GM18951 (cell line): Measurements from ENCODE around the gene MEI1.
"Not testable (repeated sequence)": the region's sequence is repeated elsewhere in the genome, so short reads cannot be mapped to it uniquely, and the experiment has no call there.

Experiments
- POLR2A ChIP-seq: IDR thresholded peaks from 4 replicates; pipeline ENCODE4 v1.6.1; 2011; ENCODE audit warnings: mild to moderate bottlenecking; ENCODE audit not compliant: insufficient read length, insufficient read depth; ENCODE audit errors: extremely low read depth
- in situ Hi-C: fragments of 300-500 bp; cut with MboI; formaldehyde crosslinking; loops from one replicate; pipeline ENCODE4 v1.12.0; 2022; ENCODE audit warnings: low sequenced_read_pairs, mixed read lengths, inconsistent platforms; ENCODE audit not compliant: unreplicated experiment

MEI1 gene

DNA sequence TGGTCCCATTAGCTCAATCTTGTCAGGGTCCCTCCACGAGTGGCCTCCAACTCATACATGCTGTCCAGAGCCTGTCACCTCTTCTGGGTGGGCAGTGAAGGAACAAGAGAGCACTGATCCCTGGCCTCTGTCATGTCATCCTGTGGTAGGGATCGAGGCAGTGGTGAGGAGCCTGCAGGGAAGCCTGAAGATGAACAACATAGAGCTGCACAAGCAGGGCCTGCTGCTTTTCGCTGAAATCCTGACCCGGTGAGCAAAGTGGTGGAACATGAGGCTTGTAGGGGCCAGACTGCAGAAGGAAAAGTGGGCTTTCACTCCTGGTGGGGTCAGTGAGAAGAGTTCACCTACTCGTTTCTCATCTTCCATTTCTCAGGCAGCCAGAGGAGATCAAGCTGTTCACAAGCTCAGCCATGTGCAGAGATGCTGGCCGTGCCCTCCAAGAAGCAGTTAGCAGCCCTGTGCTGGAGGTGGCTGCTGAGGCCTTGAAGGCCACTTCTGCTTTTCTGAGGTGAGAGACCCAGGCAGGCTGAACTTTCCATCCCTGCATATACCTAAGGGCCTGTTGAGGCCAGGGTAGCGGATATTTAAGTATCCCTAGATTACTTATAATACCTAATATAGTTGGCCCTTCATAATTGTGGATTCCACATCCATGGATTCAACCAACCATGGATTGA, 32.9 kb downstream of the MEI1 start:
- TF ChIP-seq POLR2A, result no peak
- in situ Hi-C loops, result no loop called here

DNA sequence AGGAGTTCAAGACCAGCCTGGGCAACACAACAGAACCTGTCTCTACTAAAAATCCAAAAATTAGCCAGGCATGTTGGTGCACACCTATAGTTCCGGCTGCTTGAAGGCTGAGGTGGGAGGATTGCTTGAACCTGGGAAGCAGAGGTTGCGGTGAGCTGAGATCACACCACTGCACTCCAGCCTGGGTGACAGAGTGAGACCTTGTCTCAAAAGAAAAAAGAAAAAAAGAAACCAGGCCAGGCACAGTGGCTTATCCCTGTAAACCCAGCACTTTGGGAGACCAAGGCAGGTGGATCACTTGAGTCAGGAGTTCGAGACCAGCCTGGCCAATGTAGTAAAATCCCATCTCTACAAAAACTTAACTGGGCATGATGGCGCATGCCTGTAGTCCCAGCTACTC, 33.9 kb downstream of the MEI1 start:
- in situ Hi-C loops, result not testable (repeated sequence)

DNA sequence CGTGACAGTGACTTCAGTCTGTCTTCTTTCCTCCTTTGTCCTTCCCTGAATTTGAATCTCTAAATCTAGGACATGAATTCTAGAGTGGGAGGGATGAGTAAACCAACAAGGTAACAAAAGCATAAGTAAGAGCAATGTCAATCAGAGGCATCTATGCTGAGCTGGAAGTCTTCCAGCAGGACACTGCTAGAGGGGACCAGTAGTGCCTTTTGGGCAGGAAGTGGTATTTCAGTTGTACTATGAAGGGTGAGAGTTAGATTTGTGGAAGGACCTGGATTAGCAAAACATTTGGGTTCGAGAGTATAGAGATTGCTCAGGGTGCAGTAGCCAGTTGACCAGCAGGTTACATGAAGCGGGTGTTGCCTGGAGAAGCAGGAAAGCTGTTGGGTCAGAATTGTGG, 40.3 kb downstream of the MEI1 start:
- TF ChIP-seq POLR2A, result no peak
- in situ Hi-C loops, result no loop called here

DNA sequence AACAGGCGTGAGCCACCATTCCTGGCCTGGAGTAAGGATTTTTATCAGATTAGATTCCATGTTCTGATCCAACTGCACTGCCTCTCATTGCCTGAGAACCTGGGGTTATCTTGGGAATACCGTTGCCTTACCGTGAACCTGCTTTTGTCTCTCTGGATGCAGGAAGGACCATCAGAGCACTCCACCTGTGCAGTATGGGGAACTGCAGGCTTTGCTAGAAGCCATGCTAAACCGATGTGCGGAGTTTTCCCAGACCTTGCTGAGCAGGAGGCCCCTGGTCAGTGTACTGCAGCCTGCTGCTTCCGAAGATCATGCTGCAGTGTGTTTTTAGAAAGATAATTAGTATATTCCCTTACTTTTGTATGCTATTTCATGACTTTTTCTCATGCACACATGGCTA, 43.6 kb downstream of the MEI1 start:
- TF ChIP-seq POLR2A, result no peak
- in situ Hi-C loops, result no loop called here

DNA sequence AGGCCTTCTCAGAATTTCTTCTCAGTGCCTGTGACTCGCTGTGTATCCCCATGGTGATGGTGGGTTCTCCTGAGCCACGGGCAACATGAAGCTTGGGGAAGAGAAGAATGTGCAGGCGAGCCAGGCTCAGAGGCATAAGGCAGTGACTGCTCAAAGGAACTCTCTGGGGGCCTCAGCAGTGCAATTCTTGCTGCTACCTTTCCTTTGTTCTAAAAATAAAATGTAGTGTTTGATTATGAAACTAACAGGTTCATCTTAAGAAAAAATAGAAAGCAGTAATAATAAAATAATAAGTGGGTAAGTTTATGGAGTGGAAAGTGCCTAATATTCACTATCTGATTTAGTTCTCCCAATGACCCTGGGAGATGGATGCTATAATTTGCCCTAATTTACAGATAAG, 46.7 kb downstream of the MEI1 start:
- in situ Hi-C loops, result no loop called here
- TF ChIP-seq POLR2A, result no peak

DNA sequence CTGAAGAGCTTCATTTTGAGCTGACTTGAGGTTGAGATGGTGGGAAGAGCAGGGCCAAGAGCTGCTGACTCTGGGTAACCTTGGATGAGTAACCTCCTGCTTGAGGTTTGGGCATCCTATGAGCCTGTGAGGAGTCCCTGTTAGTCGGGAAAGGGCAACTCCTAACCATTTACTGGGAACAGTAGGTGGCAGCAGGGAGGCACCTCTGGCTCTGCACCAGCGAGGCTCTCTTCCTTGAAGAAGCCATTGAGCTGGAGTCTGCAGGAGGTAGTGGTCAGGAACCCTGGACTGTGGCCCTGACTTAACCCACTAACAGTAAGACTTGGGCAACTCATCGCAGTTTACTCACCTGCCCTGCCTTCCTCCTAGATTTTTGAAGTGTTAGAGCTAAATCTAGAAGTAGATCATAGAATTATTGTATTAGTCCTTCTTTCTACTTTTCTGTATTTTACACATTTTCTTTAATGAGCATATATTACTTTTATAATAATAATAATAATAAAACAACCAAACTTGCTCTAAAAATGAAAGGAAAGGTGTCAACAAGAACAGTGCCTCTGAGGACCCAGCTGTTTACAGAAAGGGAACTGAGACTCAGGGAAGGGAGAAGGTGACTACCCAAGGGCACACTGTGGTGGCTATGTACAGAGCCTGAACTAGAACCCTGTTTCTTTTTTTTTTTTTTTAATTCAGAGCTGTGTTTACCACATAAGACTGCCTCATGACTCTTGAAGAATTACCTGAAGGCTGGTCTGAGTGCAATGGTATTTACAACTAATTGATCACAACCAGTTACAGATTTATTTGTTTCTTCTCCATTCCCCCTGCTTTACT, 47.5 kb downstream of the MEI1 start:
- in situ Hi-C loops, result no loop called here
- no peak for TF ChIP-seq POLR2A

DNA sequence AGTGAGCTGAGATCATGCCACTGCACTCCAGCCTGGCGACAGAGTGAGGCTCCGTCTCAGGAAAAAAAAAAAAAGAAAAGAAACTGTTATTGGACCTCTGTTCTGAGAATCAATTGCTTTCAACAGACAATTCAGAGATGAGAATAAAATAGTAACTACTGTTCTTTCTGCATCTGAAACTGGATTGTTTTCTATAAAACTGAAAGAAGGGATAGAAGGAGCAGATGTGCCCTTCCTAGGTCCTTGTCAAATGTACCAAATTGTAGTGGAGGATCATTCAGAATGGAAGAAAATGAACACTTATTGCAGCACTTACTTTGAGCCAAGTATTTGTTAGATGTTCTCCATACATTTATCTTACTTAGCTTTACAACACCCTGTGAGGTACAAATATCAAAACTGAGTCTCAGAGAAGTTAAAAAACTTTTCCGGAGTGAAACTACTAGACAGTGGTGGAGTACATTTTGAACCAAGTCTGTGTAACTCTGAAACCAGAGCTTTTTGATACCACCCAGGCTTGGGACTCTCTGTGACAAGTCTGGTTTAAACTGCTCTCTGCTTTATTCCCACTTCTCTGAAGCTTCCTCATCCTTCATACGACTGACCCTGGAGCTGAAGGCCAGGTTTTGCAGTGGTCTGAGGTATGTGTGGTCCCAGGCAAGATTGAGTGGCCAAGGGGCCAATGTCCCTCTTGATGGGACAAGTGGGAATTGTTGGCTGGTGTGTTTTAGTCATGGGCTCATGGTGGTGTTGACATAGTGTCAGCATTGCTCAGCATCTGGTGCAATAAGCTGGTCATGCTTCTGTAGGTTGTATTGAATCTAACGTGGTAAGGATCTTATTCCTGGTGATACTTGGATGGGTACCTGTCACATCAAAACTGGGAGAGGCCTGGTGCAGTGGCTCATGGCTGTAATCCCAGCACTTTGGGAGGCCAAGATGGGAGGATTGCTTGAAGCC, 53.0 kb downstream of the MEI1 start:
- in situ Hi-C loops, result no loop called here

DNA sequence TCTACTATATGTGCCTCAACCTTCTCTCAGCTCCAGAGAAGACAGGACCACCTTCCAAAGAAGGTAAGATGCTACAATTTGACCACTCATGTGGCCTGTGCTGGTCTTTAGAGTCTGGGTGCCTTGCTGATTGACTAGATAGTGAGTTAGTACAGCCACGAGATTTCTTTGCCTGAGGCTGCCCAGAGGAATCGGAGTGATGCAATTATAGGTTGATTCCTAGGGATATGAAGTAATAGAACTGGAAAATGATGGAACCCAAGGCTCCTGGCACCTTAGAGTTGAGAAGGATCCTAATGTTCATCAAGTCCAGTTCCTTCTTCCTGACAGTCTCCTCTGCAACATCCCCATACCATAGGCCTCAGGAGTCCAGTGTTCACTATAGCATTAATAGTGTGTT, 54.7 kb downstream of the MEI1 start:
- in situ Hi-C loops, result no loop called here
- no peak for TF ChIP-seq POLR2A

More for the DNA sequence above, 53.0 kb downstream of the MEI1 start:
- TF ChIP-seq POLR2A, result no peak

DNA sequence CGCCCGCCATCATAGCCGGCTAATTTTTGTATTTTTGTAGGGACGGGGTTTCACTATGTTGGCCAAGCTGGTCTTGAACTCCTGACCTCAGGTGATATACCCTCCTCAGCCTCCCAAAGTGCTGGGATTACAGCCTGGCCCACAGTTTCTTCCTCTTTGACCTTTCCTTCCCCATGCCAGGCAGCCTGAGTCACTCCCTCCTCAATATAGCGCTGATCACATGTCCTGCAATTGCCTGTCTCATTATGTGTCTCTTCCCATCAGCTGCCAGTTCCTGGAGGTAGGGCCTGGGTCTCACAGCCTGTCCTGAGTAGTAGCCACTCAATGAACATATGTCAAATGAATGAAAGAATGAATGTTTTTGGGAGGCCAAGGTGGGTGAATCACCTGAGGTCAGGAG, 58.2 kb downstream of the MEI1 start:
- in situ Hi-C loops, result no loop called here
- TF ChIP-seq POLR2A, result no peak

DNA sequence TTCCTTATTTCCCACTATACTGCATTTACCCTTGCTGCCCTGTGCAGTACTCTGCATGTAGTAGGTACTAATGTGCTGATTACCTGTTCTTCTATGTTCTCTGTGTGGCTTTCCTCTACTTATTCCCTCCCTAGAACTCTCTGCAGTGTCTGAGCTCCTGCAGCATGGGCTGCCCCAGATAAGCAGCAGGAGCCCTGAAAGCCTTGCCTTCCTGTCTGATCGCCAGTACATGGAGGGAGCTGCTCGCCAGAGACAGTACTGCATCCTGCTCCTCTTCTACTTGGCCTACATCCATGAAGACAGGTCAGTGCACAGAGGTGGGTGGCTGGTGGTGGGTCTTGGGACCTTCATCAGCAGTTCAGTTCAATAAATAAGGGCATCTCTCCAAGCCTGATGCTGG, 58.9 kb downstream of the MEI1 start:
- in situ Hi-C loops, result no loop called here
- no peak for TF ChIP-seq POLR2A

DNA sequence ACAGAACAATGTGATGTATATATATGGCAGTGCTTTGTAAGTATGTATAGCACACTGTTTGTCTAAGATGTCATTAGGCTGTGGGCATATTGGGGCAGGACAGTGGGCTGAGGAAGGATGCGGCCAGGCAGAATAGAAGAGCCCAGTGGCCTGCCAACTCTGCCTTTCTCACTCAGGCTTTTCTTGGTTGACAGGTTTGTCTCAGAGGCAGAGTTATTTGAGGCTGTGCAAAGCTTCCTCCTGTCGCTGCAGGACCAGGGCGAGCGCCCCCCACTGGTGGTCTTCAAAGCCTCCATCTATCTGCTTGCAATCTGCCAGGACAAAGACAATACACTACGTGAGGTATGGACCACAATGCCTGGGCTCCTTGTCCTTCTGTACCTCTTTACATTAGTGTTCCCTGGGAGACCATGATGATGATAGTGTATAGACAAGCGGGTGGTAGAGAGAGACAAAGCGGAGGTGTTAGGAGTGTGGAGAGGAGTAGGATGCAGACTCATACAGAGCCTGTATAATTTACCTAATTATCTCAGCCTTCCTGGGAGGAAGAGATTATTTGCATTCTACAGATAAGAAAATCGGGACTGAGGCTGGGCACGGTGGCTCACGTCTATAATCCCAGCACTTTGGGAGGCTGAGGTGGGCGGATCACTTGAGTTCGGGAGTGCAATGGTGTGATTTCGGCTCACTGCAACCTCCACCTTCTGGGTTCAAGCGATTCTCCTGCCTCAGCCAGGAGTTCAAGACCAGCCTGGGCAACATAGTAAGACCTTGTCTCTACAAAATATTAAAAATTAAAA, 63.9 kb downstream of the MEI1 start:
- TF ChIP-seq POLR2A, result no peak
- in situ Hi-C loops, result no loop called here

DNA sequence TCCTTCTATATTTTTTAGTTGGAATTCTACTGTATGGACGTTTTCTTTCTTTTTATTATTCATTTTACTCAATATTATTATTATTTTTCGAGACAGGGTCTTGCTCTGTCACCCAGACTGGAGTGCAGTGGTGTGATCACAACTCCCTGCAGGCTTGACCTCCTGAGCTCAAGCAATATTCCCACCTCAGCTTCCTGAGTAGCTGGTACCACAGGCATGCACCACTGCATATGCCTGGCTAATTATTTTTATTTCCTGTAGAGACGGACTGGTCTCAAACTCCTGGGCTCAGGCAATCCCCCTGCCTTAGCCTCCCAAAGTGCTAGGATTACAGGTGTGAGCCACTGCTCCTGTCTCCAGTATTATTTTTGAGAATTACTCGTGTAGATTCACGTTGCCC, 67.2 kb downstream of the MEI1 start:
- TF ChIP-seq POLR2A, result no peak
- in situ Hi-C loops, result no loop called here

DNA sequence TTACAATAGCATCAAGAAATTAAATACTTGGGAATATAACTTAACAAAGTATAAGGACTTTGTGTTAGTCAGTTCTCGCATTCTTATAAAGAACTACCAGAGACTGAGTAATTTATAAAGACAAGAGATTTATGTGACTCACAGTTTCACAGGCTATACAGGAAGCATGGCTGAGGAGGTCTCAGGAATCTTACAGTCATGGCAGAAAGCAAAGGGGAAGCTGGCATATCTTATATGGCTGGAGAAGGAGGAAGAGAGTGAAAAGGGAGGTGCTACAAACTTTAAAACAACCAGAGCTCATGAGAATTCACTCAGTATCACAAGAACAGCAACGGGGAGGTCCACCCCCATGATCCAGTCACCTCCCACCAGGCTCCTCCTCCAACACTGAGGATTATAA, 69.1 kb downstream of the MEI1 start:
- in situ Hi-C loops, result no loop called here
- no peak for TF ChIP-seq POLR2A
